GM19328 (cell line): Measurements from ENCODE around the gene BPIFB1.

Source experiments
- ATAC-seq: cut with Tn5 transposase; IDR thresholded peaks from one replicate; pipeline ENCODE4 v1.9.1; 2021; ENCODE audit warnings: mild to moderate bottlenecking, moderate library complexity; ENCODE audit not compliant: unreplicated experiment

BPIFB1 gene, protein sequence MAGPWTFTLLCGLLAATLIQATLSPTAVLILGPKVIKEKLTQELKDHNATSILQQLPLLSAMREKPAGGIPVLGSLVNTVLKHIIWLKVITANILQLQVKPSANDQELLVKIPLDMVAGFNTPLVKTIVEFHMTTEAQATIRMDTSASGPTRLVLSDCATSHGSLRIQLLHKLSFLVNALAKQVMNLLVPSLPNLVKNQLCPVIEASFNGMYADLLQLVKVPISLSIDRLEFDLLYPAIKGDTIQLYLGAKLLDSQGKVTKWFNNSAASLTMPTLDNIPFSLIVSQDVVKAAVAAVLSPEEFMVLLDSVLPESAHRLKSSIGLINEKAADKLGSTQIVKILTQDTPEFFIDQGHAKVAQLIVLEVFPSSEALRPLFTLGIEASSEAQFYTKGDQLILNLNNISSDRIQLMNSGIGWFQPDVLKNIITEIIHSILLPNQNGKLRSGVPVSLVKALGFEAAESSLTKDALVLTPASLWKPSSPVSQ

DNA sequence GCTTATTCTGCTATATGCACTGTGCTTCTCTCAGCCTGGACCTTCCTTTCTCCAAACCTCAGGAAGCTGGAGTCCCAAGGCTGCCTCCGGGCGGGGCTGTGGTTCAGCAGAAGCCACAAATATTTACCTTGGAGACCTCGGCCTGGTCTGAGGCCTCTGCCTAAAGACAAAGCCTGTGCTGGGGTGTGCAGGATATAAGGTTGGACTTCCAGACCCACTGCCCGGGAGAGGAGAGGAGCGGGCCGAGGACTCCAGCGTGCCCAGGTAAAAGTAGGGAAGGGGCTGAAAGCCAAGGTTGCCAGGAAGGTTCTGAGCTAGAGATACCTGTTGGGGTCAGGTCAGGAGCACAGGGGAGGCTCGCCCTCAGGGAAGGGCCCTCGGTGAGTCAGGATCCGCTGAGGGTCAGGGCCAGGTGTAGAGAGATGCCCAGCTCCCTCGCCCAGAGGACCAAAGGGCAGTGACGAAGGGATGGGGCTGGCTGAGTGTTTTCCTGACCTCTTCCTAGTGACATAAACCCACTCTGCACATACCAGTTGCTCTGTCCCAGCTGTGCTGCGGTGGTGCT lies at the start of gene BPIFB1:
Gene BPIFB1 (plus strand): TSS at position 224 of the 565 bp plus-strand sequence. CDS start 2,860 bp downstream, outside the sequence.
- ATAC-seq = no peak

DNA sequence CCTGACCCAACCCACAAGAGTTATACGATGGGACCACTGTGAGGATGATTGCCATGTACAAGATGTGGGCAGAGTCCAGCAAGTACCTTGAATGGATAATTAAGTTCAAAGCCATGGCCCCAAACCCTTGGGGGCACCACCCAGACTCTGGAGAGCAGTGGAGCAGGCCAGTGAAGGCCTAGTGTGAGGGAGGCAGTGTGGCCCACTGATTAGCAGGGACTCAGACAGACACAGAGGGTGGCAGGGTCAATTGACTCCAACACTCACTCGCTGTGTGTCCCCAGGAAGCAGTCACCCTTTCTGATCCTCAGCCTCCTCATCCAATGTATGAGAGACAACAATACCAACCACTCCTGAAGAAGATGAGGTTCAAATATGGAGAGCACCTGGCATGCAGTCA lies 49.0 kb upstream of the BPIFB1 start:
- no peak for ATAC-seq

DNA sequence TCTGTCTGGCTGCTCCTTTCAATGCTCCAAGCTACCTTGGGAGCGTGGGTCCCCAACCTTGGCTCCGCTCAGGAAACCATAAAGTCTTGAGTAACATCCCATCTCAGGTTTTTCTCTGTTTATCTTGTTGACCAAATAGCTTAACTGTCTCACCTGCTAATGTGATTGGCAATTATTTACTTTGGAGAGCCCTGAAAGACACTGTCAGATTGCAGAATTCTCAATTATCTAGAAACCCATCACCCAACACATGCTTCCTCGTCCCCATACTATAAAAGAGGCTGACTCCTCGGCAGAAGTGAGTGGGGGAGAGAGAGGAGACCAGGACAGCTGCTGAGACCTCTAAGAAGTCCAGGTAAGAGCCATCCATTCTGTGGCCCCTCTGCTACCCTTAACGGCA lies 47.3 kb upstream of the BPIFB1 start, which contains the start of gene BPIFA1:
Gene BPIFA1 (plus strand): TSS at position 301 of the 400 bp plus-strand sequence. CDS start 1,716 bp downstream, outside the sequence.
- no peak for ATAC-seq

DNA sequence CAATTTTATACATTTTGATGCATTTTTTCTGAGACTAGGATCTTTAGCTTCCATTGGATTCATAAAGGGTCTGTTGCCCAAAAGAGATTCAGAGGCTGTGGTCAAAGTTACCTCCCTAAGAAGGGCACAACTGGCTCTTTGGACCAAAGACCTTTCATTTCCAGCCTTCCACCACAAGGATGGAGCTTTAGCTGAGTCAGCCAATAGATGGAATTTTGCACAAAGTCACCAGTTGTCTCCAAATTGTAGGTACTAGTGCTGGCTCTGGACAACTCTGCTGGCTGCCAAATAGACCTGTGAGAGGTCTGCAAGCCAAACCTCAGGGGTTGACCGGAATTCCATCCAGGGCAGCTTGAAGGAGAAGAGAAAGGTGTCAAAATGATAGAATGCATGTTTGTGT lies 46.7 kb upstream of the BPIFB1 start:
- ATAC-seq = no peak

DNA sequence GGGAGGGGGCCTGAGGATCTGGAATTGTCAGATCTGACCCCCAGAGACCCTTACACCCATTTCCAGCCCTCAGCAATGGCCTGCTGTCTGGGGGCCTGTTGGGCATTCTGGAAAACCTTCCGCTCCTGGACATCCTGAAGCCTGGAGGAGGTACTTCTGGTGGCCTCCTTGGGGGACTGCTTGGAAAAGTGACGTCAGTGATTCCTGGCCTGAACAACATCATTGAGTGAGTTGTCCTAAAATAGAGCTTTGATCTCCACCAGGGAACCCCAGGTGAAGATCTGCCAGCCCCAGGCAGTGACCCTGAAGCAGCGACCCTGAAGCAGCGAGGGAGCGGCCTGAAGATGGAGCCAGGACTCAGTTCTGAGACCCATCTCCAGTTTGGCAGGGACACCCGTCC lies 45.0 kb upstream of the BPIFB1 start:
- ATAC-seq = no peak

DNA sequence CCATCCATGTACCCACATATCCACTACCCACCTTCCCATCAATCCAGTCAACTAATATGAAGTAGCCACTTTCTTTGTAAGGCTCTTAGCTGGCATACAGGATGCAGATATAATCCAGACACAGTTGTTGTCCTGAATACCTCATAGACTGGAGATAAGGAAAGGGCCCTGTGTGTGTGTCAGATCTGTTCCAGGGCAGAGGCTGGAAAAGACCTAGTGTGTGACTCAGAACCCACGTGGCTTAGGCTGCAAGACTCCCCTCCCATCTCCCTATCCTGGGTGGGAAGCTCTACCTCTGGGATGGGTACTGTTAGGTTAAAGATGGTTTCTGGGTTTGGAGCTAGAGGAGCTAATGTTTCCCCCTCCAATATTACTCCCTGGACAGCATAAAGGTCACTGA lies 43.6 kb upstream of the BPIFB1 start:
- ATAC-seq = no peak

DNA sequence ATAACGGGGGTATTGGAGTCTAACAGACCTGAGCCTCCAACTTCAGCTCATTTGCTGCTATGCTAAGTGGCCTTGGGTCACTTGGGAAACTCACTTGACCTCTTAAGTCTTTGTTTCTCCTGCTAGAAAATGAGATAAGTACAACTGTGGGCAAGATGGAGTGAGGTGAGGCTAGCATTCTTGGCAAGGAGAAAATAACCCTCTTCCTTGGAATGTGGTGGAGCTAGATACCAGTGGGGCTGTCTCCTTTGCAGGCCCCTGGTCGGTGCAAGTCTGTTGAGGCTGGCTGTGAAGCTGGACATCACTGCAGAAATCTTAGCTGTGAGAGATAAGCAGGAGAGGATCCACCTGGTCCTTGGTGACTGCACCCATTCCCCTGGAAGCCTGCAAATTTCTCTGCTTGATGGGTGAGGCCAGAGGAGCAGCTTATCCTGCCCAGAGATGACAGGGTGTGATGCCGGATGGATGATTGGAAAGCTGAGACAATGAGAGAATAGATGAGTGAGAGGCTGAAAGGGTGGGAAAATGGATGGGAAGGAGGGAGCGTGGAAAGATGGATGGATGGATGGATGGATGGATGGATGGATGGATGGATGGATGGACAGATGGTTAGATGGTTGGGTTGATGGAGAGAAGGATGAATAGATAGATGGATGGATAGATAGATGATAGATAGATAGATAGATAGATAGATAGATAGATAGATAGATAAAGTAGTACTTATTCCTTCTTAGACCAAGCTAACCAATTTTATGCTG lies 42.9 kb upstream of the BPIFB1 start:
- no peak for ATAC-seq

DNA sequence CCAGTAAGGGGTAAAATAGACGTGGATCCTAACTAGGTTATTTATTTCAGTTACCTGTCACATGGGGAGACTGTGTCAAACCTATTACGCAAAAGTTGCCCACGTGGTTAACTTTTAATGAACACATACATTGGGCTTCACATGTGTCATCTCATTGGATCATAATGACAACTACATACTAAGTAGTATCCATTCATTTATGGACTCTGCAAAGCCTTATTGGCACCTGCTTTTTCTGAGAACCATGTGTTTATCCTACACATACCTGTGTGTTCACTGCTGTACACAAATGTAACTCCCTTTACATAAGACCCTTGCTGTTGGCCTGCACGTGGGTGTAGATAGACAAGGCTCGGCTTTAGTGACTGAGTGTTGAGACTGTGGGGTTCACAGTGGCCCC lies 42.1 kb upstream of the BPIFB1 start:
- ATAC-seq = no peak

DNA sequence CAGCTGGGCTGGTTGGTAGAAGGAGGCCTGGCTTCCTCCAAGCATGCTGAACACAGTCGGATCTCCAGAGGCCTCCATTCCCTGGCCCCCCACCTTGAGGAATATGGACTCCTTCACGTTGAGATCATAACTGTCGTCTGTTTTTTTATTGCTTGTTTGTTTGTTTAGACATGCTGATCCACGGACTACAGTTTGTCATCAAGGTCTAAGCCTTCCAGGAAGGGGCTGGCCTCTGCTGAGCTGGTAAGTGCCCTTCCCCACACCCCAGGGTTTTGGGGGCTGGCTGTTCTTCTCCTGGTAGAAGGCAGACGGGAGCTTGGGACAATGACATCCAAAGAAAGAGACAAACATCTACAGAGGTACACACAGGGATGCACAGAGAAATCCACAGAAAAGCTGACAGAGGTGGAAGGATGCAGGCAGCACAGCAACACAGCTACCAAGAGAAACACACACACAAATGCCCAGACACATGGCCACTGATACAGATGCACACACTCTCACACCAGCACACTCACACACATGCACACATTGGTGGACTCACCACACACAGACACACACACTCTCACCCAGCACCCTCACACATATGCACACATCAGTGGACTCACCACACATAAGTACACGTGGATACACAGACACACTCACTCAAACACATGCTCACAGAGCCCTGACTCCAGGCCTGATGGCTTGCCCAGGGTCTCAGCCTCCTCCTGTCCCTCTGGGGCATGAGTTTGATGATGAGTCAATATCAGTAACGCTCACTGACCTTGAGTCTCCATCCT lies 40.5 kb upstream of the BPIFB1 start:
- ATAC-seq = no peak

DNA sequence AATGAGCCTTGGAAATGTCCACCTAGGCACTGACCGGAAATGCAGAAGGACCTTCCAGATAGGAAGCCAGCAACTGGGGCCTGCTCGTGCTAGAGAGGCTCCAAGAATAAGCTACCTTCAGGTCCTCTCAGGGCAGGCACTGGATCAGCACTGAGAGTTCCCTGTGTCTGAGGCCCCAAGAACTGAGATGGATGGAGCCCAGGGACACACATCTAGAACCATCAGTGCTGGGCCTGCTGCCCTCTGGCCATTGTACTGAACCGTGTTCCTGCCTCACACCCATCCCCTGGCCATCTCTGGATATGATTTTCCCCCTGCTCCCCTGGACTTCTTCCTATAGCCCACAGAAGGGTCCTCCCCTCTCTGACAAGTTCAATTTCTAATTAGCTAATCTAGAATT lies 36.9 kb upstream of the BPIFB1 start:
- ATAC-seq = no peak

DNA sequence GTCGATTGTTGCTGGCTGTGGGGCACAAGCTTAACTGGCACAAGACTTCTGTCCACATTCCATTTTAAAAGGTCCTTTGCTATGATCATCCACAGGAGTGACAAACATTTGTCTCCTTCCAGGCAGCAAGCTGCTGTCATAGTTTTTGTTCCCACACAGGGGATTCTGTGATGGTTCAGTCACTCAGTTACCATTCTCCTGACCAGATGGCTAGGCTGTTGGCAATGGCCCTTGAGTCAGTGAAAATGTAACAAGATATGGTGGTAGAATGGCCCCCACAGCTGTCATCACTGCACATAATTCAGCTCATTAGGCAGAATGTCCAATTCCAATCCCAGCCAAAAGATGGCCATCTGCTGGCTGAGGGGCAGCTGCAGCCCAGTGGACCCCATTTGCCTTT lies 33.6 kb upstream of the BPIFB1 start:
- no peak for ATAC-seq

DNA sequence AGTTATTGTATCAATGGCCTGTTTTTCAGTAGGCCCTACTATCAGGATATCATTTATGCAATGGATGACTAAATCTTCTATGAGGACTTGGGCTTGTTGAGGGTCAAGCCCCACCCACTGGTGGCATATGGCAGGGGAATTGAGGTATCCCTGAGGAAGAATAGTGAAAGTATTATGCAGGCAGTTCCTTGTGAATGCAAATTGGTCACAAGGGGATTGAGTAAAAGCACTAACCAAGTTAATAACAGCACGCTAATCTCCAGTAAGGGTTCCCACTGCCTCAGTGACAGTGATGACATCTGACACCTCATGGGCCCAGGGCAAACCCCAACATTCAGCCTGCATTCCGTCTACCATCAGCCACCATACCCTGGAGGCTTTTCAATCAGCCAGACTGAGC lies 32.3 kb upstream of the BPIFB1 start:
- no peak for ATAC-seq

DNA sequence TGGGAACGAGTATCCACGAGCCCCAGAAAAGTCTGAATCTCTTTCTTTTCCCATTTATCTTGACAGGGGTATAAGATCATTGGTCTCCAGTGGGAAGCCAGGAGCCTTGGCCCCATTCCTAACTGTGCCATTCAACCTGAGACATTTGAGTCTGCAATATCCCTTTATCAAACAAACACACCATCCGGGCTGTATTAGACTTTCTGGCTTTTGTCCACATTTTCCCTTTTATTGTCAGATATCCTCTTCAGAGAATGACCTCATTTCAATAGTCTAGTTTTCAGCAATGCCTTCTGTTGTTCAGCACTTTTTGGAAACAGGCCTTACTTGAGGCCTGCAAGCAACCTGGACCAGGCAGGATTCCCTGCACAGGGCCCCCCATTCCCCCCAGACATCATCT lies 31.5 kb upstream of the BPIFB1 start:
- no peak for ATAC-seq

DNA sequence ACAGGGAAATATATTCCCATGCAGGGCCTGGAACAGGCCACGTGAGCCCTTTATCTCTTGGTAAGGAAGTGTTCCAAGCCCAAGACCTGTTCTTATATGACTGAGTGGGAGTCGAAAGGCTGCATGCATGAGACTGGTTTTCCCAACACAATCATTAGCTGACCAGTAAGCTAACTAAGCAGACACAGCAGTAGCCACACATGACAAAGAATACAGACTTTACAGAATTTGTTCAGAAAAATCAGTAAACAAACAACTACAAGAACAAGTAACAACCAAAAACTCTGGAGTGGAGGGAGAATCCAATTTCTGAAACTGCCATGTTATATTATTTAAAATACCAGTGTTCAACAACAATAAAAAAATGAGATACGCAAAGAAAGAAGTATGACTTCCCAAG lies 30.6 kb upstream of the BPIFB1 start:
- no peak for ATAC-seq

DNA sequence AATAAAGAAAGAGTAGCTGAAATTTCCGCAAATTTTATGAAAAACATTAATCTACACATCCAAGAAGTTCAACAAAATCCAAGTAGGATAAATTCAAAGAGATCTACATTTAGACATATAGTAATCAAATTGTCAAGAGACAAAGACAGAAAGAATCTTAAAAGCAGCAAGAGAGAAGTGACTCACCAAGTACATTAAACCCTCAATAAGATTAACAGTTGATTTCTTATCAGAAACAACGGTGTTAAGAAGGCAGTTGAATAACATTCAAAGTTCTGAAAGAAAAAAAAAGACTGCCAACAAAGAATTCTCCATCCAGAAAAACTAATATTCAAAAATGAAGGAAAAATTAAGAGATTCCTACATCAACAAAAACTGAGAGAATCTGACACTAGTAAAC lies 28.0 kb upstream of the BPIFB1 start:
- no peak for ATAC-seq

DNA sequence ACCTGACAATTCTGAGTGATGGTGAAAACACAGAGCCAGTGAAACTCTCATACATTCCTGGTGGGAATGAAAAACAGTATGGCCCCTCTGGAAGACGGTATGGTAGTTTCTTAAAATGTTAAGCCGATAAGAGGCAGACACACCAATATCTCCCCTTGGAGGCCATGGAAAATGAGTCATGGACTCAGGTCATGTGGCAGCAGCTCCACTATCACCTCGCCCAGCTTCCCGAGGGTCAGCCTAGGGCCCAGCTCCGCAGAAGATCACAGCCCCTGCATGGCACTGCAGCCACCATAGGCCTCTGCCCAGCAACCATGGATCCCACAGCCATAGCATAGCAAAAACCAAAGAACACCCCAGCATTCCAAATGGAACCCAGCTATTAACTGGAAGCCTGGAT lies 25.8 kb upstream of the BPIFB1 start:
- no peak for ATAC-seq

DNA sequence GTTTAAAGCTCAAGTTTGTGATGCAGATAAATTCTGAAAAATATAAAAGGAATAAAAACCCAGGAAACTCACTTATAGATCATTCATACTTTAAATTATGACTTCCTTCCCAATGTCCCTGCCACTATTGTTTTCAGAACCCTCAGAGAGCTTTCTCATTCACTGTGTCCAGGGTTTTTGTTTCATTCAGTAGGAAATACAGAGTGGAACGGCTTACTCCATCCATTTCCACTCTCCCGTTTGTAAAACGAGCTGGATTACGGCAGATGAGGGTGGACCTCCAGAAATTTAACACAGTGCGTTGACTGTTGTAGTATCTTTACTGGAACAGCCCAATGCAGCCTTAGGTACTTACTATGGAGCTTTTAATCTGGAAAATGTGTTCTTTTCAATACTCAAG lies 23.6 kb upstream of the BPIFB1 start:
- ATAC-seq = no peak

DNA sequence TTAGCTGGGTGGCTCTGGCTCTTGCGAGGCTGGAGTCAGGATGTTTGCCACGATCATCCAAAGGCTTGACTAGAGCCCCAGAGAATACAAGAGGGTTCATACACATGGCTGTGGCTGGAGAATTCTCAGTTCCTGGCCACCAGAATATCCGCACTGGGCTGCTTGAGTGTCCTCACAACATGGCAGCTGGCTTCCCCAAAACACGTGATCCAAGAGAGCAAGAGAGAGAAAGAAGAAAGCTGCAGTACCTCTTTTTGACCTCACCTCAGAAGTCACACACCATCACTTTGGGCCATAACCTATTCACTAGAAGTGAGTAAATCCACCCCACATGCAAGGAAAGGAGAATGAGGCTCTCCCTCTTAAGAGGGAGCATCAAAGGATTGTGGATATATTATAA lies 21.5 kb upstream of the BPIFB1 start:
- no peak for ATAC-seq

DNA sequence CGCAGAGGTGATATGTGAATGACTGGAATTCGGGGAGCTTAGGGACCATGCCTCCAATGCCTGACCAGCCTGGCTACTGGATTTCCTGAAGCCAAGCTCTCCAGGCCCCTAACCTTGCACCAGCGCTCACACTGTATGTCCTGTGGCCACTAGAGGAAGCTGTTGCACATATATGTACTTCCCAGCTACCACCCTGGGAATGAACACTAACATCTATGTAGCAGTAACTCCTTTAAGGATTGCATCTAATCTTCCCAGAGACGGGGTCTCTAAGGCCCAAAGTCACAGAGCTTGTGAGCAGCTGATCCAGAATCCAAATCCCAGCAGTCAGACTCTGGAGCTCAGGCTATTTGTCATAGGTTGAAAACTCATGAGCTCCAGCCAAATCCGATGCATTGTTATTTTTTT lies 20.4 kb upstream of the BPIFB1 start:
- ATAC-seq = no peak

DNA sequence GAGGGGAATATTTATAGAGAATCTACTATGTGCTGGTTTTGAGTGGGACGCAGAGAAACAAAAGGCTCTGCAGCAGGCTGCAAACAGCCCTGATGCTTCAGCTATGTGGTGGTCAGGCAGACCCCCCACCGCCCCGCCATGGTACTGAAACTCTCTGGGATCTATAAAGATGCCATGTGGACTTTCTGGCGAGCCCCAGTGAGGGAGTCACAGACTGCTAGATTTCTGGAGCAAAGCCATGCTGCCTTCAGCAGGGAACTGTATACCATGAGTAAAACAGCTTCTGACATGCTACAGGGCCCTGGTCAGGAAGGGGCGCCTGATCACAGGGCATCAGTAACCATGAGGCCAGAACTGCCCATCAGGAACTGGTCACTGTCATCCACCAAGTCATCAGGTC lies 19.2 kb upstream of the BPIFB1 start:
- ATAC-seq = no peak

DNA sequence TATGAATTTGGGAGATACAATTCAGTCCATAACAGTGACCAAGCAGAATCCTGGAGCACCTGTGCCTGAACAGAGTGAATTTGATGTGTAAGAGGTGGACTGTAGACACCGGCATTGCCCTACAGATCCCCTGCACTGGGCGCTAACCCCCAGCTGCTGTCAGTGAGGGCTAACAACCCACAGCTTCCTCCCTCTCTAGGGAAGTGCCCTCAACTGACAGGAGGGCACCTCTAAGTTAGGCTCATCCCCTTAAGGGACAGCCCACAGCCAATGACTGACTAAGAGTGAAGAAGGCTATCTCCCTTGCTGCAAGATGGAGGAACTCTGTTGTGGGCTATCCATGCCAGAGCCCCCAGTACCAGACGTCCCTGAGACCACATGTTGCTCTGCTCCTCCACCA lies 15.3 kb upstream of the BPIFB1 start:
- ATAC-seq = no peak
